Fibroblast of the conjunctiva (primary cell): Measurements from ENCODE around the gene SMARCA4.
"Not testable (repeated sequence)": the region's sequence is repeated elsewhere in the genome, so short reads cannot be mapped to it uniquely, and the experiment has no call there.

Experiments
- DNase-seq: peaks from one replicate; pipeline ENCODE4 v3.0.0-alpha.2; 2010; ENCODE audit warnings: low read depth

Gene SMARCA4

GRCh38 chr19:11101057-11101456, 140.2 kb downstream of the SMARCA4 start:
- DNase-seq: no peak

- no peak for DNase-seq
These were observed 142.1 kb downstream of the SMARCA4 start for GRCh38 chr19:11102944-11103343.

- not testable (repeated sequence) for DNase-seq
These were observed 142.8 kb downstream of the SMARCA4 start for GRCh38 chr19:11103667-11104066.

- no peak for DNase-seq
These were observed 144.3 kb downstream of the SMARCA4 start for GRCh38 chr19:11105014-11105636.

GRCh38 chr19:11106477-11106876, 145.6 kb downstream of the SMARCA4 start:
- no peak for DNase-seq

GRCh38 chr19:11108746-11109145, 147.9 kb downstream of the SMARCA4 start:
- DNase-seq: no peak

GRCh38 chr19:11111117-11111770, 150.4 kb downstream of the SMARCA4 start:
- no peak for DNase-seq

GRCh38 chr19:11111771-11112144, 150.9 kb downstream of the SMARCA4 start:
- DNase-seq: no peak
